Lower leg skin (tissue), 3 donors: ENCODE data around the gene TTC1.

Source experiments
- POLR2A ChIP-seq, 2 donors: fragments of 450-650 bp; IDR thresholded peaks; one replicate each; pipeline ENCODE4 v1.6.1; 2016 to 2017; ENCODE audit warnings: antibody characterized with exemption in 2 of 2, mild to moderate bottlenecking in 1 of 2, moderate library complexity in 1 of 2
- TF ChIP-seq, protein P1 (sequence below), 3 donors: fragments of 450-650 bp; IDR thresholded peaks; one replicate each; pipeline ENCODE4 v1.5.1; 2016; ENCODE audit warnings: antibody characterized with exemption in 3 of 3, mild to moderate bottlenecking in 3 of 3, moderate library complexity in 2 of 3

DNA sequence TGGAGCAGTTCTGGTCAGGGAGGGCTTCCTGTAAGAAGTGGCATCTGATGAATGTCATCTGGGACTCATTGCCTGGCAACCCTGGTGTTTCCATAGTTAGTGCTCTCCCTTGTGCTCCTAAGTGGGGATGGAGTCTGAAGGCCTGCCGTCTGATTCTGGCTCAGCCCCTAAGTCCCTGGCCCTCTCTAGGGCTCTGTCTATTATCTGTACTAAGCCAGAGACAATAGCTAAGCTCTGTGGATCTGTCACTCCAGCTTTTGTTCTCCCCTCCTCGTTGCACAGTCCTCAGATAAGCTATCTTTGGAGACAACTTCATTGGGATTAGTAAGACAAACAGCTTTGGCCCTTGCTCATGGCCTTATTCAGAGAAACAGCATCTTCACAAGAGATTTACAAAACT lies 30.6 kb upstream of the TTC1 start:
- TF ChIP-seq, protein P1, sequence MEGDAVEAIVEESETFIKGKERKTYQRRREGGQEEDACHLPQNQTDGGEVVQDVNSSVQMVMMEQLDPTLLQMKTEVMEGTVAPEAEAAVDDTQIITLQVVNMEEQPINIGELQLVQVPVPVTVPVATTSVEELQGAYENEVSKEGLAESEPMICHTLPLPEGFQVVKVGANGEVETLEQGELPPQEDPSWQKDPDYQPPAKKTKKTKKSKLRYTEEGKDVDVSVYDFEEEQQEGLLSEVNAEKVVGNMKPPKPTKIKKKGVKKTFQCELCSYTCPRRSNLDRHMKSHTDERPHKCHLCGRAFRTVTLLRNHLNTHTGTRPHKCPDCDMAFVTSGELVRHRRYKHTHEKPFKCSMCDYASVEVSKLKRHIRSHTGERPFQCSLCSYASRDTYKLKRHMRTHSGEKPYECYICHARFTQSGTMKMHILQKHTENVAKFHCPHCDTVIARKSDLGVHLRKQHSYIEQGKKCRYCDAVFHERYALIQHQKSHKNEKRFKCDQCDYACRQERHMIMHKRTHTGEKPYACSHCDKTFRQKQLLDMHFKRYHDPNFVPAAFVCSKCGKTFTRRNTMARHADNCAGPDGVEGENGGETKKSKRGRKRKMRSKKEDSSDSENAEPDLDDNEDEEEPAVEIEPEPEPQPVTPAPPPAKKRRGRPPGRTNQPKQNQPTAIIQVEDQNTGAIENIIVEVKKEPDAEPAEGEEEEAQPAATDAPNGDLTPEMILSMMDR (IDR thresholded peaks at IDR 0.05) = no peak
- TF ChIP-seq POLR2A (IDR thresholded peaks at IDR 0.05) = no peak
